LNCAP (cell line): ENCODE measurements around the gene C1orf56.

Source experiments
- CTCF ChIP-seq: fragments of 450-650 bp; IDR thresholded peaks from 2 replicates; pipeline ENCODE4 v1.5.1; 2017; ENCODE audit warnings: mild to moderate bottlenecking

Gene C1orf56

DNA sequence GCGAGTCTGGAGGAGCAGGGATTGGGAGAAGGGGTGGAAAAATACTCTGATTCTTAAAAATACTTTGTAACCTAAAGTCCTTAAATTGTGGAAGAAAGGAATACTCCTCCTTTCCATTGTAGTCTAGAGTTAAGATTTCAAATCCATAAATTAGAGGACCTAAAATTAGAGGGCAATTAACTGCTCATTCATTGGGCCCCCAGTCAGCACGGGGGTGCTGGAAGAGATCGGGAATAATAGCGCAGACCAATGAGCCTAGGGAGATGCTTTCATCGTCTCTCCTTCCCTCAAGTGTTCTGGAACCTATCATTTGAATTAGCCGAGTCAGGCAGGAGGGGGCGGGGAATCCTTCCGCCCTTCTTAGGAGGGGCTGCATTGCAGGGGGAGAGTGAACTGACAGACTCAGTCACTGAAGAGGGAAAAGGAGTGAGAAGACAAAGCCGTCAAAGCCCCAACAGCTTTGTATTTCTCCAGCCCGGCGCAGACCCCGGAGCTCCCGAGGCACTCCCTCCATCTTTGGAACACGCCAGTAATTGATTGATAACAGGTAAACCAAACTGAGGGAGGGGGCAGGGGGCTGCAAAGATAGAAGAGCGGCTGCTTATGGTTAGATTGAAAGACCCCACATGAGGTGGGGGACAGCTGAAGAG is 12.6 kb downstream of the C1orf56 start, which contains the start of gene MLLT11:
Gene MLLT11, plus strand, starts transcription at position 391 of the 650 bp plus-strand sequence. CDS start 6,828 bp downstream, outside the sequence.
- TF ChIP-seq CTCF = no peak

- no peak for TF ChIP-seq CTCF
Observed at GRCh38 chr1:151060657-151061421, 13.3 kb downstream of the C1orf56 start.

- TF ChIP-seq CTCF = no peak
Observed at GRCh38 chr1:151061704-151062103, 14.2 kb downstream of the C1orf56 start.

DNA sequence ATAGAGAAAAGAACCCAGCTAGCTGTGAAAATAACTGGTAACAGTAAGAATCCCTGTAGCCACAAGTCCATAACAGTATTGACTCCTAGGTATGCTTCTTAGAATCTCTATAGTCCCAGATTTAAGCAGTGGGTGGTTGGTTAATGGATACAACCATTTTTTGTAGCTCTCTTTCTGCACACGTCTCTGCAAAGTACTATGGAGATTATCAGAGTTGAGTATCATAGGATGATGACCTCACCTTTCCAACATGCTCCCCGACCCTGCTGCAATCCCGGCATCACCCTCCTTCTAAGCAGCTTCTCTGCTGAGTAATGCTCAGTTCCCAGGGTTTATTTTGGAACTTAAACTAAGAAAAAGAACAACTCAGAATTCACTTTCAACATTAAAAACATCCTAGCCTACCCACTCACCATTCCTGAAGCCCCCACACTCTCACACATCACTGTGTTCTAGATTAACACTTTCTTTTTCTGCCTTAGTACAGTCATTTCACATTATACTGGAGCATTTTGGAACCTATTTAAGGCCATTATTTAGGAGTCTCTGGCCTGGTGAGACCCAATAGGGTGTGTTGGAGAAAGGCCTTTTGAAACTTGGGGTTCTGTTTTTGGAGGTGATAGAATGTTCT is 15.3 kb downstream of the C1orf56 start:
- TF ChIP-seq CTCF = no peak

DNA sequence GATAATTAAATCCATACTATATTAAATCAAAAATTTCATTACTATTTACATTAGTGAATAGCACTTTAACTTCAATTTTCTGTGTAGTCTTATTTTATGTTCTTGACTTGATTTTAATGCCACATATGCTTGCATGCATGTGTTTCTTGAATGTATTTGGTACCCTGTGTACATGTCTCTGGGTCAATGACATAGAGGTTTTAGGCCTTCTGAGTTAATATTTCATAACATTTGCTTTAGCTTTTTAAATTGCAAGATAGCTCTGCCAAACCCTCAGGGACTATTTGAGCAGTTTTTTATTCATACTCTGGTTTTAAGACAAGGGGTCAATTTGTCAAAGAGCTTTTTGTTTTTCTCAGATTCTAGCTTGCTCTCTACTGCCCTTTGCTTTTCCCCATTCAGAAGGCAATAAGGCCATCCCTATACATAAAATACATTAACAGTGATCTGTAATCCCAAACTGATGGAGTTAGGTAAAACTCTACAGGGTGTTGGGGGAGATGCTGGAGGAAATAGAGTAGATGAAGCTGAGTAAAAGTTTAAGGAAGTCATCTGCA is 17.6 kb downstream of the C1orf56 start:
- no peak for TF ChIP-seq CTCF

GRCh38 chr1:151067185-151067584 is 19.6 kb downstream of the C1orf56 start:
- TF ChIP-seq CTCF = no peak

- no peak for TF ChIP-seq CTCF
Observed at GRCh38 chr1:151069103-151069486, 21.5 kb downstream of the C1orf56 start.
